Psoas muscle (tissue), 8 donors: Measurements from ENCODE around the gene FLT3. TPM values are rescaled to one million over a fixed set of nuclear protein-coding genes. Genes with fewer than 3 reads are reported as not detected.

ENCODE experiments used
- ATAC-seq, 4 donors: fragments of 200-7000 bp; cut with Tn5 transposase; one replicate each; pipeline ENCODE4 v1.9.1; 2020; ENCODE audit warnings: moderate library complexity in 3 of 4, mild to moderate bottlenecking in 2 of 4
- DNase-seq, 2 donors: peaks; one replicate each; pipeline ENCODE4 v3.0.0-alpha.2; 2020
- H3K27ac ChIP-seq: fragments of 200-600 bp; one replicate; pipeline ENCODE4 v1.8.0; 2022
- H3K27me3 ChIP-seq, 3 donors: fragments of 200-600 bp in 1 of 3; one replicate each; pipeline versions ENCODE4 v1.6.1 to v1.8.0; 2013 to 2022; ENCODE audit warnings: low read length in 2 of 3, mild to moderate bottlenecking in 2 of 3, moderate library complexity in 1 of 3; ENCODE audit not compliant: insufficient read depth in 3 of 3
- H3K36me3 ChIP-seq, 2 donors: fragments of 200-600 bp in 1 of 2; one replicate each; pipeline versions ENCODE4 v1.6.1 to v1.8.0; 2013 to 2022; ENCODE audit warnings: low read depth in 1 of 2, mild to moderate bottlenecking in 1 of 2, moderate library complexity in 1 of 2; ENCODE audit not compliant: insufficient read depth in 1 of 2
- H3K4me1 ChIP-seq: fragments of 200-600 bp; one replicate; pipeline ENCODE4 v1.8.0; 2022
- H3K4me3 ChIP-seq: fragments of 200-600 bp; one replicate; pipeline ENCODE4 v1.8.0; 2022; ENCODE audit warnings: mild to moderate bottlenecking
- H3K9me3 ChIP-seq: fragments of 200-600 bp; one replicate; pipeline ENCODE4 v1.8.0; 2022
- CTCF ChIP-seq: fragments of 200-600 bp; IDR thresholded peaks from one replicate; pipeline ENCODE4 v1.8.0; 2022; ENCODE audit warnings: antibody characterized with exemption
- WGBS, 3 donors: extraction: QIAGEN DNeasy Blood & Tissue Kit; methylation state at CpG; one replicate each; pipeline versions ENCODE4 v1.1.6 to v1.1.7; 2013; 5-methylcytosine and 5-hydroxymethylcytosine counted together
- intact Hi-C, 2 donors: fragments of 100-400 bp; cut with DNase I; formaldehyde crosslinking; loops; one replicate each; pipeline versions ENCODE4 v1.11.0 to v1.14.2; 2022
- polyA plus RNA-seq, 3 donors: library from polyadenylated mRNA; stranded (reverse); fragments of 200-250 nt; gene quantifications; one replicate each; pipeline ENCODE4 v1.2.3, GENCODE V29; 2013
- total RNA-seq, 4 donors: library from RNA; stranded (reverse); fragmentation: NEBNext Ultra II Directional in 2 of 4; extraction: Animal tissue kit (Norgen Biotek cat#: 25700) in 2 of 4; gene quantifications; one replicate each; pipeline versions ENCODE4 v1.2.1 to v1.2.4, GENCODE V29; 2021 to 2023
- donor health status: healthy with polysubstance abuse.
- donor health status: DM: no; HTN: no; CAD: no; lungs with moderate emphysema.
- donor health status: Bipolar disorder and iron deficiency.
- donor health status: healthy.
- donor health status: DM: yes; HTN: yes; CAD: no.
- donor health status: DM: no; HTN: no; CAD: no.
- donor health status: DM: no; HTN: no; CAD: no.
- donor health status: DM: yes; HTN: yes; CAD: no.

FLT3 gene
- total and polyA plus RNA-seq, 7 donors: 0.04 to 0.19 (median 0.06) TPM; not detected in 2

- Histone ChIP-seq H3K4me1 (no peaks in the 10 kb centered on the region), H3K27ac (no peak overlapping the region), H3K36me3 (no peaks in the 10 kb centered on the region), H3K27me3 (no peaks in the 10 kb centered on the region), H3K4me3 (no peak overlapping the region), H3K9me3 (no peaks in the 10 kb centered on the region)
- ATAC-seq (no peak), DNase-seq (no peak)
- no peak for TF ChIP-seq CTCF
- intact Hi-C loops: no loop called here
Measured at GRCh38 chr13:28027071-28027470, 73.3 kb downstream of the FLT3 start.

GRCh38 chr13:28026508-28026907 lies 73.9 kb downstream of the FLT3 start:
- no peak for ATAC-seq
- no peaks in the 10 kb centered on the region for H3K36me3 ChIP-seq
- H3K27ac ChIP-seq: no peak overlapping the region

DNA sequence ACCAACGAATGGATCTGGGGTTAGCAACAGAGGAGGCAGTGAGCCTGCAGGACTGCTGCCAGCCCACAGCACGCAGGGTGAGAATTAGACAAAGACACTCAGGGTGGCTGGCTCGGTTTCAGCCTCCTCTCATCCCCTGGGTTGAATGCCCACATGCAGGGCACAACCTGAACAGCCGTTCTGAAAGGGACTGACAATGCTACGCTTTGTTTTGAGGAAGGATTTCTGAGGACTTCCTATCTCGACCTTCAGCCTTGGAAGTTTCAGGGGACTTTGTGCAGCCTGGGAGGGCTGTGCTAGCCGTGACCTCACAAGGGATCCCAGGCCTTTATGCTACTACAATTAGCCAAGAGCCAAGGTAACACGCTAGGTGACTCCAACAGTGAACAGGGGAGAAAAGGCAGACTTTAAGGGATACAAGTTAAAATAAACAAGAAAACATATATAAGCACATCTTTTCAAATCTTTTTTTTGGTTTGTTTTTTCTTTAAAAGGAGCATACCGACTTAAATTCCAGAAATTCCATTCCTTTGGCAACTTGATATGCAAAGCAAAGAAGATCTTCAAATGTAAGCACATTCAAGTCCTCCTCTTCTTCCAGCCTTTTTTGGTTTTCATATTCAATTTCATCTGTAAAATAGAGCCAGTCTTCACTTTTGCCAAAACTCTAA lies 77.4 kb downstream of the FLT3 start:
- 32 to 38% (median 32%) methylated on average over 9 of the region's 9 CpGs for WGBS, 3 donors
- intact Hi-C loops: no loop called here
- DNase-seq (no peak), ATAC-seq (no peak)
- Histone ChIP-seq H3K36me3 (no peaks in the 10 kb centered on the region), H3K4me1 (no peaks in the 10 kb centered on the region), H3K4me3 (no peak overlapping the region), H3K27me3 (no peaks in the 10 kb centered on the region), H3K9me3 (no peaks in the 10 kb centered on the region), H3K27ac (no peak overlapping the region)
- no peak for TF ChIP-seq CTCF

More at GRCh38 chr13:28026508-28026907, 73.9 kb downstream of the FLT3 start:
- Histone ChIP-seq H3K9me3 (no peaks in the 10 kb centered on the region), H3K4me1 (no peaks in the 10 kb centered on the region), H3K4me3 (no peak overlapping the region), H3K27me3 (no peaks in the 10 kb centered on the region)
- WGBS, 3 donors: 90 to 93% (median 91%) methylated on average over 9 of the region's 9 CpGs
- TF ChIP-seq CTCF: no peak
- intact Hi-C loops: no loop called here
- DNase-seq: no peak

GRCh38 chr13:28014301-28014700 lies 86.1 kb downstream of the FLT3 start:
- H3K36me3 ChIP-seq: no peaks in the 10 kb centered on the region
- no peak overlapping the region for H3K4me3 ChIP-seq
- ATAC-seq (no peak), DNase-seq (no peak)
- intact Hi-C loops: no loop called here
- no peak overlapping the region for H3K27ac ChIP-seq
- 33 to 42% (median 42%) methylated on average over 3 of the region's 3 CpGs for WGBS, 3 donors
- no peak for TF ChIP-seq CTCF
- peaks cover 0 to 7% (median 3%) of the 10 kb centered on the region in 3 donors for H3K27me3 ChIP-seq
- no peaks in the 10 kb centered on the region for H3K4me1 ChIP-seq
- H3K9me3 ChIP-seq: no peaks in the 10 kb centered on the region

DNA sequence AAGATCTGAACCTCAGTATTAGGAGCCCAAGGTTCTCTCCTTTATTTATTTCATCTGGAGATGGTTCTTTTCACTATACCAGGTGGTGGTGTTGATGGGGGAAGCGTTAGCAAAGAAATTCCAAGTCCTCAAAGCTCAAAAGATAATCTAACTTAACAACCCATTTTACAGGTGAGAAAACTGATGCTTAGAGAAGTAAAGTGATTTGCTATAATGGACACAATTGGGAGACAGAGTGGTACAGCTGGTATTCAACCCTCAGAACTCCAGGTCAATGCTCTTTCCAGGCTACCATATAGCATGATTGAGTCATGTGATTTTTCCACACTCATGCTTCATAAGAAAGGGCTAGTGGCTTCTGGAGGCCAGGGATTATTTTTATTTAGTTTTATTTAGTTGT lies 86.9 kb downstream of the FLT3 start:
- ATAC-seq: no peak

More for the DNA sequence above, 86.9 kb downstream of the FLT3 start:
- no peak overlapping the region for H3K4me3 ChIP-seq
- H3K27ac ChIP-seq: no peak overlapping the region
- no peak for TF ChIP-seq CTCF
- no peaks in the 10 kb centered on the region for H3K9me3 ChIP-seq
- WGBS, 3 donors: 88 to 96% (median 88%) methylated on average over 1 of the region's 1 CpG
- H3K27me3 ChIP-seq: peaks cover 0 to 7% (median 3%) of the 10 kb centered on the region in 3 donors
- no peaks in the 10 kb centered on the region for H3K4me1 ChIP-seq
- intact Hi-C loops: no loop called here
- DNase-seq: no peak
- no peaks in the 10 kb centered on the region for H3K36me3 ChIP-seq
